Measurements from ENCODE around the gene GTPBP1. TPM values are rescaled to one million over a fixed set of nuclear protein-coding genes. Genes with fewer than 3 reads are reported as not detected.

GTPBP1 gene
- total and polyA plus RNA-seq, 2 of the 13 experiments (the other 11 are each of a cell fraction or from before 2014, with no cell fraction given) = 22.3 to 27.0 TPM

DNA sequence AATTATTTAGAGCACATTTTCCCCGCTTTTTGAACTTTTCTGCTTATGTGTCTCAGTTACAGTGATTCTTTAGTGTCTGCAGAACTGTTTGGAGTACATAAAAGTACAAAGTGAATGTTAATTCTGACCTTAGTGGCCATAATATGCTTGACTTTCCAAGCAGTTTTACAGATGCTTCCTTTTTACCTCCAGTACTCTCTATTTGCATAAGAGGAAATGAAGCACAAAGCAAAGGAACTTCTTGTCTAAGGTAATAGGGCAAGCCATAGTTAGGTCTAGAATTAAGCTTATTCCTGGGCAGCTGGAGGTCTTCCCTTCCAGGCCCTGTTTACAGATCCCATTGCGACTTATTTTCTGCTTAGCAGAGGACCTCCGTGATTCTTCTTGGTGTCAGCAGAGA, 3.6 kb downstream of the GTPBP1 start:
- Histone ChIP-seq H3K9ac (ENCODE audit: insufficient read depth, low read depth, low read length) (no peak overlapping the region), H3K4me2 (ENCODE audit: low read depth, low read length) (no peak overlapping the region), H2AFZ (ENCODE audit: low read length) (no peak overlapping the region), H3K36me3 (replicated peaks in 1 of 2; ENCODE audit: control insufficient read depth in 1 of 2, insufficient read depth in 2 of 2, low read length in 2 of 2) (peaks cover 13 to 27% of the 10 kb centered on the region in 2 experiments), H3K27ac (ENCODE audit: extremely low read length, insufficient read depth, low read length) (no peak overlapping the region), H3K27me3 (ENCODE audit: control insufficient read depth in 1 of 2, insufficient read depth in 2 of 2, low read length in 2 of 2) (no peaks in the 10 kb centered on the region; a peak in 1 of 5 replicates), H3K9me3 (ENCODE audit: low read length) (no peaks in the 10 kb centered on the region), H3K79me2 (ENCODE audit: insufficient read depth, low read length) (peaks cover 82% of the 10 kb centered on the region), H3K4me3 (replicated peaks in 1 of 3; ENCODE audit: insufficient read depth in 1 of 3, low read depth in 2 of 3, low read length in 3 of 3) (no peak overlapping the region), H4K20me1 (ENCODE audit: insufficient read depth, low read length) (peaks cover 62% of the 10 kb centered on the region), H3K4me1 (ENCODE audit: insufficient read depth, low read length) (peaks cover 24% of the 10 kb centered on the region)
- intact Hi-C loops (cut with micrococcal nuclease; ENCODE audit: unreplicated experiment) (no loop called here), in situ Hi-C loops (cut with HindIII; ENCODE audit: extremely low pct_ligation_motif_present, low pct_unique_long_range_greater_than_20kb) (no loop called here)
- 97% methylated on average over 3 of the region's 3 CpGs for WGBS (ENCODE audit: low lambda C conversion rate)
- no peak for ATAC-seq
- CTCF ChIA-PET (ENCODE audit: low intra/inter-chr PET ratio, low total read pairs) = no interaction called here
- POLR2A ChIA-PET = interaction anchor here (1.0 to 1.2 kb wide), 2 partner anchors 9 to 25 kb away, joined by 3 read pairs; no protein-coding TSS in a partner anchor
- DNase-seq (ENCODE audit: low spot score) = no peak
- no TSS peak for BruUV-seq (replicated peaks)
- TF ChIP-seq HDAC6 (IDR thresholded peaks at IDR 0.05; ENCODE audit: low read depth, low read length) (no peak), NFE2L2 (IDR thresholded peaks at IDR 0.05; ENCODE audit: low read length) (no peak), KDM5A (IDR thresholded peaks at IDR 0.05; ENCODE audit: borderline replicate concordance, low read length) (no peak), SUZ12 (IDR thresholded peaks at IDR 0.05; ENCODE audit: low read depth, low read length) (no peak), NFATC3 (CRISPR knock-in tag; IDR thresholded peaks at IDR 0.05) (no peak), FOXO1 (CRISPR knock-in tag; IDR thresholded peaks at IDR 0.05) (no peak), ZNF570 (CRISPR knock-in tag; IDR thresholded peaks at IDR 0.05; ENCODE audit: borderline replicate concordance) (no peak), MXD4 (CRISPR knock-in tag; IDR thresholded peaks at IDR 0.05) (no peak), ZNF749 (CRISPR knock-in tag; IDR thresholded peaks at IDR 0.05; ENCODE audit: borderline replicate concordance) (no peak), ZNF724P (CRISPR knock-in tag; IDR thresholded peaks at IDR 0.05; ENCODE audit: borderline replicate concordance) (no peak)
- TF ChIP-seq, protein P1, sequence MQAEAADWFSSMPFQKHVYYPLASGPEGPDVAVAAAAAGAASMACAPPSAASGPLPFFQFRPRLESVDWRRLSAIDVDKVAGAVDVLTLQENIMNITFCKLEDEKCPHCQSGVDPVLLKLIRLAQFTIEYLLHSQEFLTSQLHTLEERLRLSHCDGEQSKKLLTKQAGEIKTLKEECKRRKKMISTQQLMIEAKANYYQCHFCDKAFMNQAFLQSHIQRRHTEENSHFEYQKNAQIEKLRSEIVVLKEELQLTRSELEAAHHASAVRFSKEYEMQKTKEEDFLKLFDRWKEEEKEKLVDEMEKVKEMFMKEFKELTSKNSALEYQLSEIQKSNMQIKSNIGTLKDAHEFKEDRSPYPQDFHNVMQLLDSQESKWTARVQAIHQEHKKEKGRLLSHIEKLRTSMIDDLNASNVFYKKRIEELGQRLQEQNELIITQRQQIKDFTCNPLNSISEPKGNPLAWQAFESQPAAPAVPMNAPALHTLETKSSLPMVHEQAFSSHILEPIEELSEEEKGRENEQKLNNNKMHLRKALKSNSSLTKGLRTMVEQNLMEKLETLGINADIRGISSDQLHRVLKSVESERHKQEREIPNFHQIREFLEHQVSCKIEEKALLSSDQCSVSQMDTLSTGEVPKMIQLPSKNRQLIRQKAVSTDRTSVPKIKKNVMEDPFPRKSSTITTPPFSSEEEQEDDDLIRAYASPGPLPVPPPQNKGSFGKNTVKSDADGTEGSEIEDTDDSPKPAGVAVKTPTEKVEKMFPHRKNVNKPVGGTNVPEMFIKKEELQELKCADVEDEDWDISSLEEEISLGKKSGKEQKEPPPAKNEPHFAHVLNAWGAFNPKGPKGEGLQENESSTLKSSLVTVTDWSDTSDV (CRISPR knock-in tag; IDR thresholded peaks at IDR 0.05) = no peak
- TF ChIP-seq, protein P2, sequence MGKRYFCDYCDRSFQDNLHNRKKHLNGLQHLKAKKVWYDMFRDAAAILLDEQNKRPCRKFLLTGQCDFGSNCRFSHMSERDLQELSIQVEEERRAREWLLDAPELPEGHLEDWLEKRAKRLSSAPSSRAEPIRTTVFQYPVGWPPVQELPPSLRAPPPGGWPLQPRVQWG (CRISPR knock-in tag; IDR thresholded peaks at IDR 0.05; ENCODE audit: borderline replicate concordance, low read depth) = no peak
- FAIRE-seq = no peak
